H1 (cell line): ENCODE results near the gene LRRC8D. TPM values are rescaled to one million over a fixed set of nuclear protein-coding genes. Genes with fewer than 3 reads are reported as not detected.

Experiments used
- CTCF ChIA-PET: fragments of 300-600 bp; sonication (Branson Sonifier 250); formaldehyde crosslinking; loops from one replicate; lab custom pipeline; 2021; ENCODE audit not compliant: partially characterized antibody; lab: Charles Lee
- POLR2A ChIA-PET: fragments of 300-600 bp; sonication (Branson Sonifier 250); formaldehyde crosslinking; loops from one replicate; lab custom pipeline; 2021; ENCODE audit warnings: inconsistent platforms; ENCODE audit not compliant: partially characterized antibody; lab: Charles Lee
- DNase-seq, 2 experiments: peaks; one replicate each; pipeline versions ENCODE4 v3.0.0 to v3.0.0-alpha.2; 2010 to 2022; ENCODE audit warnings: low spot score in 2 of 2, low read depth in 1 of 2, mixed read lengths in 1 of 2
- FAIRE-seq: peaks from 2 replicates; lab custom pipeline; 2011; peaks lifted over from hg19 to GRCh38; lab: Jason Lieb, UNC
- H2AFZ ChIP-seq: 2 replicates; pipeline ENCODE4 v1.8.1; 2012; ENCODE audit warnings: low read length, inconsistent platforms
- H2AK5ac ChIP-seq: 2 replicates; pipeline ENCODE4 v1.6.1; 2013; ENCODE audit warnings: low read depth, low read length
- H2BK120ac ChIP-seq: replicated peaks from 2 replicates; pipeline ENCODE3; 2013; ENCODE audit warnings: low read depth, low read length, inconsistent platforms
- H2BK12ac ChIP-seq: 2 replicates; pipeline ENCODE4 v1.6.1; 2013; ENCODE audit warnings: low read depth, low read length
- H2BK15ac ChIP-seq: 2 replicates; pipeline ENCODE4 v1.6.1; 2013; ENCODE audit warnings: low read length
- H2BK20ac ChIP-seq: 2 replicates; pipeline ENCODE4 v1.6.1; 2013; ENCODE audit warnings: low read length
- H2BK5ac ChIP-seq: 2 replicates; pipeline ENCODE4 v1.6.1; 2013; ENCODE audit warnings: low read depth, low read length
- H3K14ac ChIP-seq: 2 replicates; pipeline ENCODE4 v1.6.1; 2013; ENCODE audit warnings: inconsistent platforms; ENCODE audit not compliant: insufficient read length
- H3K18ac ChIP-seq: 2 replicates; pipeline ENCODE4 v1.6.1; 2013; ENCODE audit warnings: low read length; ENCODE audit errors: extremely low read depth
- H3K23ac ChIP-seq: 2 replicates; pipeline ENCODE4 v1.6.1; 2013; ENCODE audit warnings: inconsistent platforms; ENCODE audit not compliant: insufficient read length
- H3K23me2 ChIP-seq: 2 replicates; pipeline ENCODE4 v1.6.1; 2013; ENCODE audit warnings: low read depth, low read length
- H3K27ac ChIP-seq: 2 replicates; pipeline ENCODE4 v1.6.1; 2011; ENCODE audit warnings: low read depth, low read length, inconsistent platforms
- H3K27me3 ChIP-seq, 4 experiments: replicated peaks in 1 of 4; 1 replicate in 1 of 4; 2 replicates in 3 of 4; pipeline versions ENCODE4 v1.6.1 to v1.8.1; 2011 to 2013; ENCODE audit warnings: low read length in 3 of 4, mild to moderate bottlenecking in 3 of 4, inconsistent platforms in 2 of 4, mixed read lengths in 2 of 4, moderate library complexity in 1 of 4; ENCODE audit not compliant: control insufficient read depth in 3 of 4, insufficient read depth in 3 of 4; ENCODE audit errors: extremely low read depth in 1 of 4
- H3K36me3 ChIP-seq, 4 experiments: 2 replicates each; pipeline versions ENCODE4 v1.6.1 to v1.8.1; 2011 to 2013; ENCODE audit warnings: mild to moderate bottlenecking in 4 of 4, low read length in 3 of 4, moderate library complexity in 2 of 4, control low read depth in 1 of 4, inconsistent platforms in 1 of 4; ENCODE audit not compliant: insufficient read depth in 4 of 4, control insufficient read depth in 2 of 4
- H3K4ac ChIP-seq: replicated peaks from 2 replicates; pipeline ENCODE3; 2013; ENCODE audit warnings: low read length, low read depth, mixed read lengths, inconsistent platforms; ENCODE audit not compliant: insufficient read length
- H3K4me1 ChIP-seq, 4 experiments: replicated peaks in 1 of 4; 1 replicate in 1 of 4; 2 replicates in 3 of 4; pipeline versions ENCODE4 v1.6.1 to v1.8.1; 2011 to 2013; ENCODE audit warnings: low read length in 3 of 4, inconsistent platforms in 2 of 4, mixed read lengths in 1 of 4; ENCODE audit not compliant: insufficient read depth in 4 of 4, control insufficient read depth in 3 of 4
- H3K4me2 ChIP-seq, 2 experiments: 2 replicates each; pipeline versions ENCODE4 v1.6.1 to v1.8.1; 2011 to 2013; ENCODE audit warnings: low read depth in 2 of 2, low read length in 2 of 2, control low read depth in 1 of 2, inconsistent platforms in 1 of 2, mild to moderate bottlenecking in 1 of 2; ENCODE audit not compliant: insufficient read depth in 1 of 2
- H3K4me3 ChIP-seq, 4 experiments: fragments of 200-600, 300-600 bp in 1 of 4; sonication (generic), shearing (Covaris generic), sonication (Bioruptor Twin) in 1 of 4; 2 replicates each; pipeline versions ENCODE4 v1.5.1 to v1.8.1; 2011 to 2016; ENCODE audit warnings: low read length in 4 of 4, low read depth in 3 of 4, control low read depth in 2 of 4, inconsistent platforms in 2 of 4, mild to moderate bottlenecking in 2 of 4, mixed read lengths in 1 of 4, moderate library complexity in 1 of 4; ENCODE audit not compliant: insufficient read depth in 2 of 4; ENCODE audit errors: extremely low read depth in 1 of 4
- H3K56ac ChIP-seq: replicated peaks from 2 replicates; pipeline ENCODE3; 2013; ENCODE audit warnings: low read depth, mild to moderate bottlenecking, mixed read lengths, low read length, inconsistent platforms; ENCODE audit not compliant: insufficient read length
- H3K79me1 ChIP-seq: 2 replicates; pipeline ENCODE4 v1.6.1; 2013; ENCODE audit warnings: low read depth, low read length, control low read depth
- H3K79me2 ChIP-seq, 2 experiments: 2 replicates each; pipeline versions ENCODE4 v1.6.1 to v1.8.1; 2012 to 2013; ENCODE audit warnings: low read length in 2 of 2, mild to moderate bottlenecking in 2 of 2, inconsistent platforms in 1 of 2; ENCODE audit not compliant: insufficient read depth in 2 of 2, control insufficient read depth in 1 of 2
- H3K9ac ChIP-seq, 4 experiments: replicated peaks in 1 of 4; 1 replicate in 1 of 4; 2 replicates in 3 of 4; pipeline versions ENCODE4 v1.6.1 to v1.8.1; 2011 to 2013; ENCODE audit warnings: low read depth in 3 of 4, low read length in 3 of 4, control low read depth in 2 of 4, mild to moderate bottlenecking in 2 of 4, moderate library complexity in 2 of 4, inconsistent platforms in 1 of 4; ENCODE audit errors: extremely low read depth in 1 of 4
- H3K9me3 ChIP-seq, 2 experiments: 2 replicates each; pipeline versions ENCODE4 v1.6.1 to v1.8.1; 2012 to 2013; ENCODE audit warnings: mild to moderate bottlenecking in 2 of 2, moderate library complexity in 2 of 2, control low read depth in 1 of 2, inconsistent platforms in 1 of 2, low read depth in 1 of 2, low read length in 1 of 2, mixed read lengths in 1 of 2; ENCODE audit not compliant: insufficient read depth in 2 of 2
- H4K20me1 ChIP-seq, 2 experiments: replicated peaks in 1 of 2; 2 replicates each; pipeline versions ENCODE3 to v1.8.1; 2011 to 2013; ENCODE audit warnings: inconsistent platforms in 2 of 2, low read length in 2 of 2, mild to moderate bottlenecking in 1 of 2; ENCODE audit not compliant: insufficient read depth in 2 of 2, control insufficient read depth in 1 of 2
- H4K5ac ChIP-seq: 2 replicates; pipeline ENCODE4 v1.6.1; 2013; ENCODE audit warnings: low read length, low read depth, mixed read lengths, inconsistent platforms; ENCODE audit not compliant: insufficient read length
- H4K8ac ChIP-seq: 2 replicates; pipeline ENCODE4 v1.8.0; 2013; ENCODE audit warnings: mild to moderate bottlenecking, moderate library complexity, low read length, inconsistent platforms; ENCODE audit not compliant: insufficient read depth; ENCODE audit errors: extremely low read depth
- H4K91ac ChIP-seq: replicated peaks from 2 replicates; pipeline ENCODE3; 2013; ENCODE audit warnings: low read length, mixed read lengths, inconsistent platforms; ENCODE audit not compliant: insufficient read length
- CTBP2 ChIP-seq: IDR thresholded peaks from 2 replicates; pipeline ENCODE4 v1.7.0; 2011; ENCODE audit warnings: borderline replicate concordance, mild to moderate bottlenecking, moderate library complexity, mixed read lengths, low read length; ENCODE audit not compliant: insufficient read depth, insufficient read length
- EZH2 ChIP-seq: fragments of 200-600 bp; sonication (generic); IDR thresholded peaks from 2 replicates; pipeline ENCODE4 v1.7.1; 2012; ENCODE audit warnings: low read depth, mild to moderate bottlenecking, moderate library complexity, low read length, inconsistent platforms; ENCODE audit not compliant: severe bottlenecking
- GTF2F1 ChIP-seq: IDR thresholded peaks from 2 replicates; pipeline ENCODE4 v1.6.1; 2012; ENCODE audit warnings: low read depth, low read length, improper control_type of control experiment, borderline replicate concordance
- HDAC6 ChIP-seq: IDR thresholded peaks from one replicate; pipeline ENCODE4 v1.7.1; 2012; ENCODE audit warnings: low read depth, mild to moderate bottlenecking, inconsistent platforms, low read length, moderate library complexity
- KDM4A ChIP-seq: IDR thresholded peaks from one replicate; pipeline ENCODE4 v1.7.1; 2012; ENCODE audit warnings: low read depth, mild to moderate bottlenecking, moderate library complexity, low read length, inconsistent platforms; ENCODE audit not compliant: severe bottlenecking
- MAFK ChIP-seq: IDR thresholded peaks from 2 replicates; pipeline ENCODE4 v1.6.1; 2012; ENCODE audit warnings: low read depth, mild to moderate bottlenecking, improper control_type of control experiment, low read length
- NANOG ChIP-seq: IDR thresholded peaks from 2 replicates; pipeline ENCODE4 v1.6.1; 2011; ENCODE audit warnings: low read length, low read depth, mild to moderate bottlenecking, inconsistent platforms; ENCODE audit not compliant: insufficient read depth, poor library complexity, severe bottlenecking
- POLR2A ChIP-seq, 2 experiments: IDR thresholded peaks; 1 replicate in 1 of 2; 2 replicates in 1 of 2; pipeline ENCODE4 v1.6.1; 2011; ENCODE audit warnings: low read depth in 2 of 2, low read length in 2 of 2, mild to moderate bottlenecking in 2 of 2; ENCODE audit errors: control extremely low read depth in 1 of 2
- SRF ChIP-seq: IDR thresholded peaks from 2 replicates; pipeline ENCODE4 v1.6.1; 2011; ENCODE audit warnings: mild to moderate bottlenecking, low read depth, low read length, moderate library complexity
- WGBS, 2 experiments: shearing (Covaris generic) in 1 of 2; methylation state at CpG; one replicate each; pipeline versions ENCODE4 v1.1.6 to v1.1.7; 2013 to 2015; ENCODE audit warnings: low lambda C conversion rate in 2 of 2, mixed read lengths in 2 of 2, inconsistent platforms in 1 of 2, low coverage in 1 of 2, missing lambda C conversion rate in 1 of 2; ENCODE audit not compliant: insufficient replicate concordance in 2 of 2, insufficient coverage in 1 of 2, insufficient read length in 1 of 2; ENCODE audit errors: extremely low coverage in 1 of 2, missing lambda C conversion rate in 1 of 2; 5-methylcytosine and 5-hydroxymethylcytosine counted together
- polyA plus RNA-seq, 7 experiments: library from polyadenylated mRNA; depleted of rRNA in 3 of 7; stranded (reverse) in 5 of 7; unstranded in 2 of 7; fragments of >200 nt in 5 of 7; fragments of 200-250 nt in 2 of 7; gene quantifications; 1 replicate in 5 of 7; 2 replicates in 1 of 7; 4 replicates in 1 of 7; pipeline versions ENCODE4 v1.2.1 to v1.2.3, GENCODE V29; 2011 to 2013; ENCODE audit warnings: missing spikeins in 2 of 7, mixed read lengths in 2 of 7
- total RNA-seq: library from RNA; stranded (reverse); fragmentation: NEBNext Ultra II Directional; extraction: Animal tissue kit (Norgen Biotek cat#: 25700); gene quantifications from 2 replicates; pipeline ENCODE4 v1.2.1, GENCODE V29; 2021
- TF ChIP-seq, protein P1 (sequence below): IDR thresholded peaks from 2 replicates; pipeline ENCODE4 v1.6.1; 2012; ENCODE audit warnings: low read length, inconsistent platforms

Gene LRRC8D
- total and polyA plus RNA-seq, 2 of the 8 experiments (the other 6 are each of a cell fraction or from before 2014, with no cell fraction given), result 42.0 to 58.5 TPM

DNA sequence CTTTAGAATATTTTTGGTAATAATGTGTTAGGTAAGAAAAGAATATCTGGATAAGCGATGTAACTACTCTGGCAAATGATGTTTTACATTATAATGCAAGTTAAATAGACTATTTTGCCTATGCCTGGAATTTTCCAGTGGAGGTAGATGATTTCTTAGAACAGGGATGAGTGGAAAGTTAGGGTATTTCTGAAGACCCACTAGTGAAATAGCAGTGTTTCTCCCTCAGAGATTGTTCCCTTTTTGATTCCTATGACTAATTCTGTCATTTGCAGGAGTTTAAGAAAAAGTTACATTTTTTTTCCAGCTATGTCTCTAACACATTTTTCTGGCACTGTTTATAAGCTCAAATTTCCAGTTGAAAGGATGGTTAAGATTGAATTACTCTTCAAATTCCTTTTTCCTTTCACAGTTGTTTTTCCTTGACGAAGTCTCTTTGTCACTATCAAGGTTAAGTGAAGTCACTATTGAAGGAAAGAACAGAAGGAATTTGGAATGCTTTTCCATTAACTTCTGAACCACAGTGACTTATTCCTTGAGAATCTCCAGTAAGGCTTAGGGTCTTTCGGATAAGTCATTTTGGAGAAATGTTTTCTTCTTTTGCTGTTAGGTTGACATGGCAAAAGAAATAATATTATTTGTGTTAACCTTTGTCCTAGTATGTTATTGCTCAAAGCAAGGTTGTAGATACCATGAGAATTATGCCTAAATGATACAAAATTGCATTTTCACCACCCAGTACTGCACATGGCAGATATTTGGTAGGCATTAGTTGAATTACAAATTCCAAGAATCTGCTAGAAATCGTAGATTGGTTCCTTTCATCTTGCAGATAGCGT lies 131.2 kb downstream of the LRRC8D start:
- Histone ChIP-seq H3K23ac (no peak overlapping the region), H3K36me3 (no peaks in the 10 kb centered on the region), H3K79me2 (no peaks in the 10 kb centered on the region), H3K4me2 (no peak overlapping the region), H3K4me1 (peaks cover 0 to 13% (median 3%) of the 10 kb centered on the region in 4 experiments; a peak in 5 of 7 replicates), H3K23me2 (no peaks in the 10 kb centered on the region), H2BK20ac (no peak overlapping the region), H2BK12ac (no peak overlapping the region; the same call in 1 of the 2 replicates), H2AFZ (no peak overlapping the region), H2BK5ac (no peak overlapping the region), H3K9ac (no peak overlapping the region), H4K8ac (no peak overlapping the region), H2BK120ac (no peak overlapping the region), H3K14ac (no peak overlapping the region), H3K79me1 (no peaks in the 10 kb centered on the region), H4K5ac (peak overlapping the region; percentile 77), H3K4me3 (no peak overlapping the region), H3K9me3 (no peaks in the 10 kb centered on the region), H2BK15ac (no peak overlapping the region), H3K27me3 (no peaks in the 10 kb centered on the region), H4K91ac (no peak overlapping the region), H3K27ac (no peak overlapping the region), H4K20me1 (no peaks in the 10 kb centered on the region), H3K18ac (no peak overlapping the region), H3K56ac (no peak overlapping the region), H3K4ac (no peak overlapping the region), H2AK5ac (no peak overlapping the region)
- FAIRE-seq (no peak), DNase-seq (no peak)
- 85% methylated on average over 5 of the region's 5 CpGs; no CpG with 5 or more reads in 1 of the 2 experiments for WGBS, 2 experiments
- ChIA-PET POLR2A (interaction anchor here (1.4 to 1.8 kb wide), 2 partner anchors 109 to 131 kb away, joined by 4 read pairs; partner anchors contain the start of gene LRRC8D), CTCF (interaction anchor here (0.6 to 1.2 kb wide), 11 partner anchors 13 to 610 kb away, joined by 3 to 4 read pairs (median 3); no protein-coding TSS in a partner anchor)
- TF ChIP-seq, protein P1, sequence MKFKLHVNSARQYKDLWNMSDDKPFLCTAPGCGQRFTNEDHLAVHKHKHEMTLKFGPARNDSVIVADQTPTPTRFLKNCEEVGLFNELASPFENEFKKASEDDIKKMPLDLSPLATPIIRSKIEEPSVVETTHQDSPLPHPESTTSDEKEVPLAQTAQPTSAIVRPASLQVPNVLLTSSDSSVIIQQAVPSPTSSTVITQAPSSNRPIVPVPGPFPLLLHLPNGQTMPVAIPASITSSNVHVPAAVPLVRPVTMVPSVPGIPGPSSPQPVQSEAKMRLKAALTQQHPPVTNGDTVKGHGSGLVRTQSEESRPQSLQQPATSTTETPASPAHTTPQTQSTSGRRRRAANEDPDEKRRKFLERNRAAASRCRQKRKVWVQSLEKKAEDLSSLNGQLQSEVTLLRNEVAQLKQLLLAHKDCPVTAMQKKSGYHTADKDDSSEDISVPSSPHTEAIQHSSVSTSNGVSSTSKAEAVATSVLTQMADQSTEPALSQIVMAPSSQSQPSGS, result no peak
- TF ChIP-seq POLR2A (IDR thresholded peaks at IDR 0.05; ENCODE audit: control extremely low read depth in 1 of 2, low read depth in 2 of 2, low read length in 2 of 2), result no peak
- TF ChIP-seq SRF, result no peak
- no peak for TF ChIP-seq KDM4A
- no peak for TF ChIP-seq GTF2F1
- TF ChIP-seq EZH2, result no peak
- no peak for TF ChIP-seq CTBP2
- TF ChIP-seq MAFK, result no peak
- TF ChIP-seq HDAC6, result no peak
- no peak for TF ChIP-seq NANOG
